Parathyroid adenoma (tissue), 2 donors: Measurements from ENCODE around the gene BOK.
A peak's percentile ranks its signal among the peaks of the same experiment; 100 is the strongest.

ENCODE experiments used
- H2AFZ ChIP-seq: fragments of 300-600 bp; sonication (generic); one replicate; pipeline ENCODE4 v1.7.0; 2017; ENCODE audit warnings: antibody characterized with exemption, mild to moderate bottlenecking
- H3K27ac ChIP-seq: fragments of 300-600 bp; sonication (generic); one replicate; pipeline ENCODE4 v1.7.0; 2017
- H3K27me3 ChIP-seq: fragments of 300-600 bp; sonication (generic); one replicate; pipeline ENCODE4 v1.7.0; 2017; ENCODE audit warnings: low read length; ENCODE audit not compliant: control insufficient read depth, insufficient read depth
- H3K36me3 ChIP-seq: fragments of 300-600 bp; sonication (generic); one replicate; pipeline ENCODE4 v1.7.0; 2017; ENCODE audit warnings: low read length; ENCODE audit not compliant: control insufficient read depth, insufficient read depth
- H3K4me1 ChIP-seq: fragments of 300-600 bp; sonication (generic); one replicate; pipeline ENCODE4 v1.7.0; 2017; ENCODE audit warnings: control low read depth
- H3K4me2 ChIP-seq: fragments of 300-600 bp; sonication (generic); one replicate; pipeline ENCODE4 v1.7.0; 2017; ENCODE audit warnings: low read length
- H3K4me3 ChIP-seq: fragments of 300-600 bp; sonication (generic); one replicate; pipeline ENCODE4 v1.7.0; 2017; ENCODE audit warnings: low read depth, low read length
- H3K79me2 ChIP-seq: fragments of 300-600 bp; sonication (generic); one replicate; pipeline ENCODE4 v1.7.0; 2017; ENCODE audit warnings: control low read depth
- H3K9ac ChIP-seq: fragments of 300-600 bp; sonication (generic); one replicate; pipeline ENCODE4 v1.7.0; 2017; ENCODE audit warnings: mild to moderate bottlenecking
- H3K9me3 ChIP-seq: fragments of 300-600 bp; sonication (generic); one replicate; pipeline ENCODE4 v1.7.0; 2017; ENCODE audit warnings: low read length; ENCODE audit not compliant: control insufficient read depth
- TF ChIP-seq, protein P1 (sequence below): fragments of 300-600 bp; sonication (generic); IDR thresholded peaks from one replicate; pipeline ENCODE4 v1.7.0; 2017; ENCODE audit warnings: antibody characterized with exemption, mild to moderate bottlenecking
- donor health status: primary hyperparathyroidism.

The BOK gene

DNA sequence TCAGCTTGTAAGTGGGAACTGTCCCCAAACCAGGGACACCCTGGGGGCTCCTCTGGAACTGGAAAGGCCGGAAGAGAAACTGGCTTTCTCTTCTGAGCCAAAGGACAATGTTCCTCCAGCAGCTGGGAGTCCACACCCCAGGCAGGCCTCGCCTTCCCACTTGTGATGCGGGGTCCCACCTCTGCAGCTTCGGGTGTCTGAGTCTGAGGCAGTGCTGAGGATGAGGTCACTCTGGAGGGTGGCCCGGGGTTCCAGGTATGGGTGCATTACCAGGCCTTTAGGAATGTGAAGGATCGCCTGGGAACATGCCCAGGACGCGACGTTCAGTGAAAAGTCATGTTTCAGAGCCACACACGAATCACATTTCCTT lies 18.2 kb upstream of the BOK start:
- H3K79me2 ChIP-seq: no peaks in the 10 kb centered on the region
- H3K4me2 ChIP-seq: no peak overlapping the region
- no peaks in the 10 kb centered on the region for H3K36me3 ChIP-seq
- peak overlapping the region; percentile 64 for H2AFZ ChIP-seq
- H3K9me3 ChIP-seq: no peaks in the 10 kb centered on the region
- H3K4me3 ChIP-seq: no peak overlapping the region
- H3K9ac ChIP-seq: no peak overlapping the region
- no peaks in the 10 kb centered on the region for H3K27me3 ChIP-seq
- TF ChIP-seq, protein P1, sequence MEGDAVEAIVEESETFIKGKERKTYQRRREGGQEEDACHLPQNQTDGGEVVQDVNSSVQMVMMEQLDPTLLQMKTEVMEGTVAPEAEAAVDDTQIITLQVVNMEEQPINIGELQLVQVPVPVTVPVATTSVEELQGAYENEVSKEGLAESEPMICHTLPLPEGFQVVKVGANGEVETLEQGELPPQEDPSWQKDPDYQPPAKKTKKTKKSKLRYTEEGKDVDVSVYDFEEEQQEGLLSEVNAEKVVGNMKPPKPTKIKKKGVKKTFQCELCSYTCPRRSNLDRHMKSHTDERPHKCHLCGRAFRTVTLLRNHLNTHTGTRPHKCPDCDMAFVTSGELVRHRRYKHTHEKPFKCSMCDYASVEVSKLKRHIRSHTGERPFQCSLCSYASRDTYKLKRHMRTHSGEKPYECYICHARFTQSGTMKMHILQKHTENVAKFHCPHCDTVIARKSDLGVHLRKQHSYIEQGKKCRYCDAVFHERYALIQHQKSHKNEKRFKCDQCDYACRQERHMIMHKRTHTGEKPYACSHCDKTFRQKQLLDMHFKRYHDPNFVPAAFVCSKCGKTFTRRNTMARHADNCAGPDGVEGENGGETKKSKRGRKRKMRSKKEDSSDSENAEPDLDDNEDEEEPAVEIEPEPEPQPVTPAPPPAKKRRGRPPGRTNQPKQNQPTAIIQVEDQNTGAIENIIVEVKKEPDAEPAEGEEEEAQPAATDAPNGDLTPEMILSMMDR: no peak
- peaks cover 3% of the 10 kb centered on the region for H3K4me1 ChIP-seq
- no peak overlapping the region for H3K27ac ChIP-seq

GRCh38 chr2:241540771-241541561 lies 17.6 kb upstream of the BOK start:
- Histone ChIP-seq H3K27ac (no peak overlapping the region), H3K4me2 (no peak overlapping the region), H3K79me2 (no peaks in the 10 kb centered on the region), H3K9ac (no peak overlapping the region), H3K36me3 (no peaks in the 10 kb centered on the region), H3K27me3 (no peaks in the 10 kb centered on the region), H3K4me1 (peaks cover 3% of the 10 kb centered on the region), H3K9me3 (no peaks in the 10 kb centered on the region), H2AFZ (peak overlapping the region; percentile 64), H3K4me3 (peak overlapping the region; percentile 5)
- TF ChIP-seq, protein P1: no peak

GRCh38 chr2:241541564-241542277 lies 16.8 kb upstream of the BOK start:
- H3K4me3 ChIP-seq: peak overlapping the region; percentile 5
- H3K4me1 ChIP-seq: peaks cover 3% of the 10 kb centered on the region
- no peak overlapping the region for H3K4me2 ChIP-seq
- H2AFZ ChIP-seq: peak overlapping the region; percentile 46
- no peak overlapping the region for H3K27ac ChIP-seq
- TF ChIP-seq, protein P1: no peak
- no peaks in the 10 kb centered on the region for H3K36me3 ChIP-seq
- H3K9me3 ChIP-seq: no peaks in the 10 kb centered on the region
- no peak overlapping the region for H3K9ac ChIP-seq
- H3K27me3 ChIP-seq: no peaks in the 10 kb centered on the region
- H3K79me2 ChIP-seq: no peaks in the 10 kb centered on the region

- Histone ChIP-seq H3K36me3 (no peaks in the 10 kb centered on the region), H3K27ac (no peak overlapping the region), H3K4me3 (no peak overlapping the region), H3K79me2 (no peaks in the 10 kb centered on the region), H2AFZ (no peak overlapping the region), H3K4me1 (peaks cover 5% of the 10 kb centered on the region), H3K9me3 (no peaks in the 10 kb centered on the region), H3K9ac (no peak overlapping the region), H3K27me3 (no peaks in the 10 kb centered on the region), H3K4me2 (no peak overlapping the region)
- TF ChIP-seq, protein P1: no peak
Measured at GRCh38 chr2:241542278-241542605, 16.3 kb upstream of the BOK start.
